DMS114 treated with DMSO at 0.1 percent for 48 hours (cell line): ENCODE measurements around the gene UBTD1.
"Not testable (repeated sequence)": the region's sequence is repeated elsewhere in the genome, so short reads cannot be mapped to it uniquely, and the experiment has no call there.

Experiments
- DNase-seq: peaks from one replicate; lab custom pipeline; 2025; ENCODE audit not compliant: unreplicated experiment; lab: John Stamatoyannopoulos, UW

Gene UBTD1

GRCh38 chr10:97514344-97514743, 15.6 kb downstream of the UBTD1 start:
- no peak for DNase-seq

DNA sequence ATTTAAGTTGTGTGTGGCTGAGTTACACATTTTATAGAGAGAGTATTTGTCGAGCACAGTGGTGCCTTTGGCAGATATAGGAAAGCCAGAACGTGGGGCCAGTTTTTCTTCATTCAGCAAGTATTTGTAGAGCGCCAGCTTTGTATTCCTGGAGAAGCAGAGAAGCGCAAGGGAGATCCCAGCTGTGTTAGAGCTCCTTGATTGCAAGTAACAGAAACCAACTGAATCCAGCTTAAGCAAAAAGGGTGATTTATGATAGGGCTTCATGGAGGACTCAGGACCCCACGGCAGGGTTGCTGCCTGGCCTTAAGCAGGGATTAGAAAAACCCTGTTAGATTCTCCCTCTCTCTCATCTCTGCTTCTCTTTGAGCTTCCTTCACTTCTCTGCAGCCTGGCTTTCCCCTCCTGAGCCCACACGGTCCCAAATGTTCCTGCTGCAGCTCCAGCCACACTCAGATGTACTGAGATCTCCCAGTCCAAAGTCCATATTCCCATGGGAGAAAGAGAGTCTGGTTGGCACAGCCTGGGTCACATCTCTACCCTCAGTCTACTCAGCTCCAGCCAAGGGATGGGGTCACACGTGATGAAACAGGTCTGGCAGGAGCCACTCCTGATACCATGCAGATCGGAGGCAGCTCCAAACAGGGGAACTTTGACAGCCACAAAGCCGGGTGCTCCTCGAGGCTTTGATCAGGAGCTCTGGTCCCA, 16.7 kb downstream of the UBTD1 start:
- DNase-seq = no peak

- DNase-seq = no peak
These were observed 18.5 kb downstream of the UBTD1 start for GRCh38 chr10:97517096-97517750.

DNA sequence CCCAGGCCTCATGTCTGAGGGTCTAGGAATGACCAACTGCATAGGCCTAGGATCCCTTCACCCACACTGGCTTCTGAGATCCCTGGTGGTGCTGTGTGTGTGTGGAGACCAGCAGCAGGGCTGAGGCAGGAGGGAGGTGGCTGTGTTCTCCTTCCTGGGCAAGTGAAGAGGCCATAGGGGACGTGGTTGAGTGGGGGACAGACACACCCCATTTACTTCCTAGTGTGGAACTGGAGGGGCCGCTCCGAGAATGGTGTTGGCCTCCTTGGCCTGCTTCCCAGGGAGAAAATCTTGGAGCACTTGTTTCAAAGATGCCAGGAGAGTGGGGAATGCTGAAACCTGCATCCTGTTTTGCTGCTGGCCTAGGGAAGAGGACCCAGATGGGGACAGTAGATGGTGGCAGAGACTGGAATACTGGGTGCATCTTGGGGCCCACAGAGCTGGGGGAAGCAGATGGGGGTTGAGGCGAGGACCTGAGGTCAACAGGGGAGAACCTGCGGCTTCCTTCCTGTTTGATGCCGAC, 19.1 kb downstream of the UBTD1 start:
- no peak for DNase-seq

- no peak for DNase-seq
These were observed 19.7 kb downstream of the UBTD1 start for GRCh38 chr10:97518301-97519043.

DNA sequence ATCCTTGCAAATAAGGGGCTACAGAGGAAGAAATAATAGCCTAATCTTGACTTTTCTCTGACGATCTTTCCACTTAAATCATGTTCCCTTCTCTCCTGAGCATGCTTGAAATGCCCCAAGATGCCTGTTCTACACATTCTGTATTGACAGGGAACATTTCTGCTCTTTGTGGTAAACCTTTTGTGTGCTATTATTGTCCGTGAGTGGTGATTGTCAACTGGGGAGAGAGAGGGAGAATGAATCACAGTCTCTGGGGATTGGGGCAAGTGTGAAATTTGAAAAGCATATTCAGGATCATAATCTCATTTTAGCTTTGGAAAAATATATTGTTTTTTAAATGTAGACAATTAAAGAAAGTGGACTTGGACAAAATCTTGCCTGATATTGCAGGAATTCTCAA, 20.6 kb downstream of the UBTD1 start:
- no peak for DNase-seq

- no peak for DNase-seq
These were observed 21.8 kb downstream of the UBTD1 start for GRCh38 chr10:97520520-97520919.

GRCh38 chr10:97520978-97521761, 22.4 kb downstream of the UBTD1 start:
- DNase-seq = no peak

GRCh38 chr10:97522071-97522470, 23.3 kb downstream of the UBTD1 start:
- no peak for DNase-seq

- DNase-seq = no peak
These were observed 24.2 kb downstream of the UBTD1 start for GRCh38 chr10:97522937-97523336.

DNA sequence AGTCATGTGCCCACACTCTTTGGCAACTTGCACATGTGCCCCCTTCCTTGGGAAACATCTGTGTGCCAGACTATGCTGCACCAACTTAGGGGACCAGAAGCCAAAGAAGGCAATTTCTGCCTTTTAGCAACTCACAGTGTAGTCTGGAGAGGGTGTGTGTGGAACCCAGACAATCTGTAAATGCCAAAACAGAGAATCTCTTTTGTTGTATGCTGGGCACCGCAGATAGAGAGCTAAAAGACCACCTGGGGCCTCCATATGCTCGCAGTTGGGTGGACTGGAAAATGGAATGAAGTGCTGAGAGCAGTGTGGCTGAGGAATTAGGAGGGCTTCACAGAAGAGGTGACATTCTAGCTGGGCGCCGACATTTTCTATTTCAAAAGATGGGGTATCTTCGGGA, 26.4 kb downstream of the UBTD1 start:
- no peak for DNase-seq

DNA sequence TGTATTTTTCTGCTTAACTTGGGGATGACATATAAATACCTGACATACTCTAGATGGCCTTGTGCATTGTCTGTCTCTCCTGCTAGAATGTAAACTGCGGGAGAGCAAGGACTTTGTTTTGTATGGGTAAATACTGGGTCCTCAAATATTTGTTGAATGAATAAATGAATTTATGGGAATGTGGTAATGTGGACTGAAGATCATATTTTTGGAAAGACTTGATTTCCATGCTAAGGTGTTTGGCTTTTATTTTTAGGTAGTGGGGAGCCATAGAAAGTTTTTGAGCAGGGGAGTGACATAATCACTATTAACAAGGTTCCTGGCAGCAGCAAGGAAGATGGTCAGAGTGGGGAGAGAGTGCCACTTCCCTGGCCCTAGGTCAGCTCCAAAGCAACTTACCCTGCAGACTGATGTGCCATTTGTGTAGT, 27.0 kb downstream of the UBTD1 start:
- no peak for DNase-seq

DNA sequence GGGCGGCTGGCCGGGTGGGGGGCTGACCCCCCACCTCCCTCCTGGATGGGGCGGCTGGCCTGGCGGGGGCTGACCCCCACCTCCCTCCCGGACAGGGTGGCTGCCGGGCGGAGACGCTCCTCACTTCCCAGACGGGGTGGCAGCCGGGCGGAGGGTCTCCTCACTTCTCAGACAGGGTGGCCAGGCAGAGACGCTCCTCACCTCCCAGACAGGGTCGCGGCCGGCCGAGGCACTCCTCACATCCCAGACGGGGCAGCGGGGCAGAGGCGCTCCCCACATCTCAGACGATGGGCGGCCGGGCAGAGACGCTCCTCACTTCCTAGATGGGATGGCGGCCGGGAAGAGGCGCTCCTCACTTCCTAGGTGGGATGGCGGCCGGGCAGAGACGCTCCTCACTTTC, 30.2 kb downstream of the UBTD1 start:
- not testable (repeated sequence) for DNase-seq

- DNase-seq = no peak
These were observed 31.2 kb downstream of the UBTD1 start for GRCh38 chr10:97529685-97530465.

GRCh38 chr10:97531401-97531986, 32.8 kb downstream of the UBTD1 start:
- DNase-seq = no peak

- DNase-seq = no peak
These were observed 34.4 kb downstream of the UBTD1 start for GRCh38 chr10:97532935-97533671.

GRCh38 chr10:97533888-97534287, 35.2 kb downstream of the UBTD1 start:
- no peak for DNase-seq

DNA sequence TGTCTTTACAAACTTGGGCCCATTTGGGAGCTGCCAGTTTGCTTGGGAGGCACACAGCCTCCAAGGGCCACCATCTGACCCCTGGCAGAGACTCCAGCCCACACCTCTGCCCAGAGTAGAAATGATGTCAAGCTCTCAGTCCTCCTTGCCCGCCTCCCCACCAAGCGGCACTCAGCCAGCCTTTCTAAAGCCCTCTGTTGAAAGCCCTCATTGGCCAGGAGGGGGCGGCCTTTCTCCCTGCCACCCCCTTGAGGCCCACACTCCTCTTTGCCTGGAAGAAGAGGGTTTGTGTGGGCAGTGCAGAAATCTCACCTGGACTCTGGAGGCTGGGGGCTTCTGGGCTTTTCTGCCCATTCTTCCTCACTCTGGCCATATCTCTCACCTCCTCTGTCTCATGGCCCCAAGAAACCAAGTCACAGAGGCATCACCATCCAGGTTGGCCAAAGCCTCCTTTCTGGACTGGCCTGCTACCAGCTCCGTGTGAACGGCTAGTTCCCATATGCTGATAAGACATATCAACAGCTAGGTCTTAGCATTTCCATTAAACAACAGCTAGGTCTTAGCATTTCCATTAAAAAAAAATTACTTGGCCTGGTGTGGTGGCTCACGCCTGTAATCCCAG, 36.1 kb downstream of the UBTD1 start:
- DNase-seq = no peak
